GM18502 (cell line): ENCODE measurements around the gene HEPACAM2.

ENCODE experiments used
- ATAC-seq: cut with Tn5 transposase; IDR thresholded peaks from one replicate; pipeline ENCODE4 v1.9.1; 2021; ENCODE audit warnings: mild to moderate bottlenecking; ENCODE audit not compliant: unreplicated experiment, poor library complexity

The HEPACAM2 gene

DNA sequence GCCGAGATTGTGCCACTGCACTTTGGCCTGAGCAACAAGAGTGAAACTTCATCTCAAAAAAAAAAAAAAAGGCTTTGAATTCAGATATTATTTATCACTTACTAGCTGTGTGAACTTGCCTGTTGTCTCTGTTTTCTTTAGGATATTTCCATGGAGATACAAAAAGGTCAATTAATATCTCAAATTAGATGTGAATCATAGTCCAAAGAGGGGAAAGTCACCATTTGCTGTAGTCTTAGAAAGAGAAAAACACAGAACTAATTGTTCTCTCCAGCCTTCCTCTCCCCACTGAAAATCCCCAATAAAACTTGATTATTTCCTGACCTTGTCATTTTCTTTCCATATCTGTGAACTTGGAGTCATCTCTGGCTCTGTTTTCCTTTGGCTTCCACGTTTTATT is 21.2 kb downstream of the HEPACAM2 start:
- ATAC-seq: no peak

DNA sequence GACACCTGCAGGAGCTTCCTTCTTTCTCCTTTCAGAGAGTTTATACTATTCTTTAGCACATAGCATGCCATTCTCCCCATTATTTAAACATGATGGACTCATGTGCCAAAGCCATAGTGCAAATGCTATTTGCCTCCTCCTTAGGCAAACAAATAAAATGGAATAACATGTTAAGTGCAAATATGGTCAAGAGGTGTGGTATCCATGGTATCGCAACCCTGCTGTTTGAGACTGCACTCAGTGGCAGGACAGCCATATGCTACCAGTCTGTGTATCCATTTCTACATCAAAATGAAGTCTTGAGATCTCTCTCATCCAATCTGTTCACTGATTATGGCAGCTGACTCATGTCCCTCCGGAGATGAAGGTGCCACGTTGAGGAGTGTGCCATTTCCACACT is 22.8 kb downstream of the HEPACAM2 start:
- ATAC-seq: no peak

DNA sequence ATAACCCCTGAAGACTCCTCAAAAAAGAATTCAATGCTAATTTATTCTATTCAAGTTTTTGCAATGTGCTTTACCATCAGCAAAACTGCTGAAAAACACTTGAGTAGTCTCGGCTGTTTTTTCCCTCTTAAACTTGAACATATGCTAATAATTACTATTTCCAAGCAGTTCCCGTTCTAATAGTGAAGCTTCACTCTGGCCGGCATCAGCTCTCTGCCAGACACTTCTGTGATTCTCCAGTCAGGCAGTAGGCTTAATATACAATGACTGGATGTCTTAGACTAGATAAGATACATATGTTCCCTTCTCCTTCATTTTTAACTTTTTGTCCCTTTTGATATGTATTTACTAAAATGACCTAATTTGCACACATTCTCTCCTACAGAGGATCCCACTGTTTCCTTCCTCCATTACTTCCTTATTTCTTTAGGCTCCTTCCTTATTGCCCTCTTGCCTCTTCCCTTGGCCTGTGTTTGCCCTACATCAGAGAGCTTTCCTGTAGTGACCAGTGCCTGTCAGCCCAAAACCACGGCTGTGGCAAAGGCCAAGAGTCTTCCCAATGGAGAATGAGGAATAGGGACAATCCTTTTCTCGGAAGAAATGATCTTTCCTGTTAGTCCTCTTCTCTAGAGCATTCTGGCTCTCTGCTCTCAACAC is 23.5 kb downstream of the HEPACAM2 start:
- no peak for ATAC-seq

DNA sequence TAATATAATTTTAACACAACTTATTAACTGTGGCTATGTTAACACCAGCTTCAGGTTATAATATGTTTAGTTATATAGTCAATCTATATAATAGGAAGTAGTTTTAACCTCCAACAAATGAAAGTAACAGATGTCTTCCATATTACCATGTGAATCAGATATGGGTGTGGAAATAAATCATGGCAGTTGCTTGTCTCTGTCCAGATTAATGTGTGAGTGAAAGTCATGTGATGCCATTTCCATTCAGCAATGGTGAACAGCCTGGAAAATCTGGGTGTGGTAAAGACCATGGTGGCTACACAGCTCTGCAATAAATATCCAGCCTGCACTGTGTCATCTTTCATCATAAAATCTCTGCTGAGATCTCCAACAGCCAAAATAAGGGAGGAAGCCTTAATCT is 27.8 kb downstream of the HEPACAM2 start:
- ATAC-seq: no peak

DNA sequence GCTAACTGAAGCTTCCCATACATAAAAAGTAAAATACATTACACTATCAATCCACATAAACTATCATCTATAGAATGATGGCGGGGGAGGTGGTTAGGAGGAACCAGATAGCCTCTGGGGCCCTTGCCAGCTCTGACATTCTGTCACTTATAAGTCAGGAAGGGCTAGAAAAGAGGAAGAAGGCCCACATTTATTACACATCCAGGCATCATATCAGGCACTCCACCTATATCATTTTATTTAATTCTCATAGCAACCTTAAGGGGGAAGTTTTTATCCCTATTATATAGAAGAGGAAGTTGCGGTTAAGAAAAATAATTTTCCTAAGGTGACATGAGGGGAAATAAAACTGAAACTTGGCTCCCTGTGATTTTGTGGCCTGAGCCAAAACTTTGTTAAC is 29.9 kb downstream of the HEPACAM2 start:
- no peak for ATAC-seq

DNA sequence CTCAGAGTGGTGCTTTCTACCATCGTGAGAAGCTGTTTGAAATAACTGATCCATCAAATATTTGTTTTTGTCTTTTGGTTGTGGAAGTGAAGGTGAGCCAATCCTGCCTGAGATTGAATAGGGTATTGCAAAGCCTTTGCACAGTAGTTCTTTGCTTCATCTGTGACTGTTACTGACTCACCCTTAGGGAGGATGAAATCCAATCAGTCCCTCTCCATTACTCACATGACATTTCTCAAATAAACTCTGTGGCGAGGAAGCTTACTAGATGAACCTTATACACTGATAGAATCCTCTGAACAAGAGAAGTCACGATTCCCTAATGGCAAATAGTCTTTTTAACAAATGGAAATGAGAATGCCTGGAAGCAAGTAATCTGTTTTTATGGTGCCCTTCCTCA is 31.9 kb downstream of the HEPACAM2 start:
- no peak for ATAC-seq

DNA sequence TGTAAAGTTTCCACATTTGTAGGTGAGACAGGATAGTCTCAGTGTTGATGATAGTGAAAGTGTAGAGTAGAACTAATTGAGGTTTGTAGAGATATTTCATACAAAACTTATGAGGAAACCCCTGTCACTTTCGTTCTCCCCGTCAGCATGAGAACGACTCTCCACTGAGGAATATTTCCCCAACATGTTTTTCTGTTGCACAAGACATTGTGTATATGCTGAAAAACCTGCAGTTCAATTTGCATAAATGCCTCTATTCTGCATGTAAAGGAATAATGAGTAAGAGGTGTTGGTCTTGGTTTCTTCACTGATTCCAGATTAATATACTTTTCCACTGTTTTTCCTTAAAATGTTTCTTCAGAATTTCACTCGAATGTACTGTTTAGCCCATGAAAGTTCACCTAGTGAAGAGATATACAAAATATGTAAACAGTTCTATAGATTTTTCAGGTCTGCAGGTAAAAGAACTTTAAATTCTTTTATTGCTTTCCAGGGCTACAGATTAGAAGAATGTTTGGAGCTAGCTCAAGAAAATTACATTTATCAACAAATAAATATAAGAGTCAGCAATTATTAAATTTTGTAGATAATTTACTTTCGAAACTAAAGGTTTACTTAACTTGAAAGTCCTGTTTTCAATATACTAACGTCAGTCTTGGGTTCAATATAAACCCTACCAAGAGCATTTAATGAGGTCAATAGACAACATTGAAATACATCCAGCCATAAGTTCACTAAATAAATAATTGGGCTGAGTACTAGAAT is 37.2 kb downstream of the HEPACAM2 start:
- ATAC-seq: no peak

DNA sequence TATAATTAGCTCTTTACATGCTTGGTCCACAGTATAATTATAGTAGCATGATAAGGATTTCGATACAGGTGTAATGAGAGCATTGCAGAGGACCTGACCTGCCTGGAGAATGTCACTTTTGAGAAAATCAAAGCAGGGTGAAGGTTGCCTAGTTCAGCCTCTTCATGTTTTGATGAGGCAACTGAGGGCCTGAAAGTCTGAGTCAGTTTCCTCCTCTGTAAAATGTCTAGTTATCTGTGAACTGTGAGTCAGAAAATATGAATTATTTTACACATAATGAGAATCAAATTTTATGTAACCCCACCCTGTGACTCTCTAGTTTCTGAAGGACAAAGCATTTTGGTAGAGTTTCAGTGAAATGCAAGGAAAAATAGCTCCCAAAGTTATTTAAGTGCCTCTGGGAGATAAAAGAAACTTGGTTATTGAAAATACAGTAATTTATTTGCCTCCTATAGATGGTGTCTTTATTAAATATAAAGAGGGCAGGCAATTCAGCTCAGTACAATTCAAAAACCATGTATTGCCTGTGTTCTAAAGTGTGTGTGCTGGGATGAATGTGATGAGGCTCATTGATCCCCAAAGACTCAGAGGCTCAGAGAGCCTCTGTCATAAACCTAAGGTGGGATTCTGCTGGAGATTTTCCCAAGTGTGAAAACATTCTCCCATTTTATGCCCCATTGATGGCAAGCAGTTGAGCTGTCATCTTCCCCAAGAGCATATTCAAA is 40.8 kb downstream of the HEPACAM2 start:
- no peak for ATAC-seq

DNA sequence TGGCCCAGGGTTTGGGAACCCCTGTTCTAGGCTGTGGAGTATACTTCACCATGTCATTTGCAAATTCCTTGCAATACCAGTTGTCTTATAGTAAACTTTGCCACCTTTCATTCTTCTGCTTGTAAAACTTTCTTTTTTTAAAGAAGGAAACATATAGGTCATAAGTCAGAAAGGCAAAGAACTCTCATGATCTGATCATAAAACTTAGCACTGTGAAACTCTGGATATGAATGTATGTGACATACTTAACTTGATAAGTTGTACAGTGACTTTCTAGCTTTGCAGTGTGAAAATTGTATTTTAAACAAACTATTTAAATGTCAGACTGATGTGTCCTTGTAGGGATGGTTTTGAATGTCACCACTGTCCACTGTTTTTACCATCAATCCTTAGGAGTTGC is 47.1 kb downstream of the HEPACAM2 start:
- no peak for ATAC-seq

DNA sequence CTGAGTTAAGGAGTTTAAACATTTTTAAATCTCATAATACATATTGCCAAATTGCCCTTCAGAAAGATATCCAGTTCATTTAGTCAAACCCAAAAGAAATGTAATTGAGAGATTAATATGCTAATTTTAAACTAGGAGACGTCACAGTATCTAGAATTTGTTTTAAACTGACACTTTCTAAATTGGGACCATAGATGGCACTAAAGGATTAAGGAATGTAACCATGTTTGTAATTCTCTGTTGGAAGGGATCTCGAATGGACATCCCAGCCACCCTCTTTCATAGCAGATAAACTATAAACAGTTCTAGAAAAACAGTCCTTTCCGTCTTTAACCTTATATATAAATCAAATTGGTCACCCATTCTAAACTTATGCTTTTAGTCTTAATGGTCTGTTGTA is 48.1 kb downstream of the HEPACAM2 start:
- no peak for ATAC-seq

DNA sequence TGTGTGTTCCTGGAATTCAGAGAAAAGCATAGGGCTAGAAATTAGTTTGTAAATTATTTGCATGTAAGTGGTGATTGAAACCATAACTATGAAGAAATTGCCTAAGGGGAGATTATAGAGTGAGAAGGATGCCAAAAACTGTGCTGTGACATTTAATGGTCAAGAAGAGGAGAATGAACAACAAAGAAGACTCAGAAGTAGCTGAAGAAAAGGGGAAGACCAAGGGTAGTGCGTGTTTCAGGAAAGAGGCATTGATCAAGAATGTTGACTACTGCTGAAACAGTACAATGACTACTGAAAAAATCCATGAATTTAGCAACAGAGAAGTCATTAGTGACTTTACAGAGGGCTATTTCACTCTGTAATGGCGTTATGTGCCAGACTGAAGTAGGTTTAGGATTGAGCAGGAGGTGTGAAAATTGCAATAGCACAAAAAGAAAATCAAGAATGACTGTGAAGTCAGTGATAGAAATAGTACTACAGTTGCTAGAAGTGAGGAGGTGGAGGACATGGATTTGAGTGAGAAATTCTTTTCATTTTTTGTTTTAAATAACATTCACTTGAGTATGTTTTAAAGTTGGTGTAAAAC is 49.2 kb downstream of the HEPACAM2 start:
- ATAC-seq: no peak

DNA sequence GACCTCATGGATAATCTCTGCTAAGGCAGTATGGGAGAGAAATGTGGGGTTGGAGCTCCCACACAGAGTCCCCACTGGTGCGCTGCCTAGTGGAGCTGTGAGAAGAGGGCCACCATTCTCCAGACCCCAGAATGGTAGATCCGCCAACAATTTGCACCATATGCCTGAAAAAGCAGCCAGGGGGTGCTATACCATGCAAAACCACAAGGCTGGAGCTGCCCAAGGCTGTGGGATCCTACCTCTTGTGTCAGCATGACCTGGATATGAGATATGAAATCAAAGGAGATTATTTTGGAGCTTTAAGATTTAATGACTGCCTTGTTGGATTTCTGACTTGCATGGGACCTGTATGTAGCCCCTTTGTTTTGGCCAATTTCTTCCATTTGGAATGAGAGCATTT is 51.0 kb downstream of the HEPACAM2 start:
- ATAC-seq: no peak

DNA sequence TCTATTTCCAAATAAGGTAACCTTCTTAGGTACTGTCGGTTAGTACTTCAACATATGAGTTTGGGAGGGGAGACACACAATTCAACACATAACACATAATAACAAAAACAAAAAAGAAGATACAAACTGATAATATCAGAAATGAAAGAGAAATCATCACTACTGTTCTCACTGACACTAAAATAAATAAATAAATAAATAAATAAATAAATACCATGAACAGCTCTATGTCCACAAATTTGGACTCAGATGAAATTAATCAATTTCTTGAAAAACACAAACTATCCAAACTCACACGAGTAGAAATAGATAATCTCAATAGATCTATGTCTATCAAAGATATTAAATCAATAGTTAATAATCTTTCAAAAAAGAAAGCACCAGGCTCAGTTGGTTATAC is 53.6 kb downstream of the HEPACAM2 start:
- ATAC-seq: no peak

DNA sequence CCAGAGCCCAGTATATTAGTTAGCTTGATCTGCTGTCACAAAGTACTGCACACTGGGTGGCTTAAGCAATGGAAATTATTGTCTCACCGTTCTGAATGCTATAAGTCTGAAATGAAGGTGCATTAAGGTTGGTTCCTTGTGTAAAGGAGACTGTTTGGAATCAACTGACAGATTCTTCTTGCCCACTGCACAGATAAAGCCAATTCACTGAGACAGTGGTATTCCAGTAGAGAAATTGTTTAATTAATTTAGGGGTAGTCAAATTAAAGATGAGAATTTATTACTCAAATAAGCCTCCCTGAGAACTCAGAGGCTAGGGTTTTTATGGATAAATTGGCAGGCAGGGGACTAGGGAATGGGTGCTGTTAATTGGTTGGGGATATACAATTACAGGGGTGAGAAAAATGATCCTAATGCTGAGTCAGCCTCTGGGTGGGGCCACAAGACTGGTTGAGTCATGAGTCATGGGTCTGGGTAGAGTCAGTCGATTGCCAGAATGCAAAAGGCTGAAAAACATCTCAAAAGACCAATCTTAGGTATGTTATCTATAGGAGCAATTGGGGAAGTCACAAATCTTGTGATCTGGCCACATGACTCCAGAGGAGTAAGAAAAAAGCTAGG is 54.6 kb downstream of the HEPACAM2 start:
- no peak for ATAC-seq

DNA sequence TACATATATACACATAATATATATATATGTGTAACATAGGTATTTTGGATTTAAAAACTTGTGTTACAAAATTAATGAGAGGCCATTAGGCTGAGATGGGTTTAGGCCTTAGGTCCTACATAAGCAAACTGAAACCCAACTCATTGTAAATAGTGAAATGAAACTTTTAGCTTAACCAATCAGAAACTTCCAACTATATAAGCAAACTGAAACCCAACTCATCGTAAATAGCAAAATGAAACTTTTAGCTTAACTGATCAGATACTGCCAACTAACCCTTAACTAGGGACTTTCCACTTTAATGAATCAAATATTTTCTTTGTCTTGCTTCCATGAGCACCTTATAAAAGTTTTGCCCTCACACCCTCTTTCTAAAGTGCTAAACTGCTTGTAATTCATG is 60.8 kb downstream of the HEPACAM2 start:
- ATAC-seq: peak; percentile 99

DNA sequence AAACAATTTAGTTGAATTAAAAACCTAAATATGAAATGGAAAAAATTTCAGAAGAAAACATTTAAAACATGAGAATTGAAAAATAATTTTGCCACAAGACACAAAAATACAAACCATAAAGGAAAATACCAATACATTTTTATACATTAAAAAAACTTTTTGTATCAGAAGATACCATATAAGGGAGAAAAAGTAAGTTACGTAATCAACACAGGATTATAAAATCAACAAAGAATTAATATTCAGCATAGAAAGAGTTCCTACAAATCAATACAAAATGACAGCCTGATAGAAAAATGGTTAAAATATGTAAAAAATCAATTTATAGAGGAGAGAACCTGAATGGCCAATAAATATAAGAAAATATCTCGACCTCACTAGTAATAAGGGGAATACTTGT is 61.5 kb downstream of the HEPACAM2 start:
- no peak for ATAC-seq

DNA sequence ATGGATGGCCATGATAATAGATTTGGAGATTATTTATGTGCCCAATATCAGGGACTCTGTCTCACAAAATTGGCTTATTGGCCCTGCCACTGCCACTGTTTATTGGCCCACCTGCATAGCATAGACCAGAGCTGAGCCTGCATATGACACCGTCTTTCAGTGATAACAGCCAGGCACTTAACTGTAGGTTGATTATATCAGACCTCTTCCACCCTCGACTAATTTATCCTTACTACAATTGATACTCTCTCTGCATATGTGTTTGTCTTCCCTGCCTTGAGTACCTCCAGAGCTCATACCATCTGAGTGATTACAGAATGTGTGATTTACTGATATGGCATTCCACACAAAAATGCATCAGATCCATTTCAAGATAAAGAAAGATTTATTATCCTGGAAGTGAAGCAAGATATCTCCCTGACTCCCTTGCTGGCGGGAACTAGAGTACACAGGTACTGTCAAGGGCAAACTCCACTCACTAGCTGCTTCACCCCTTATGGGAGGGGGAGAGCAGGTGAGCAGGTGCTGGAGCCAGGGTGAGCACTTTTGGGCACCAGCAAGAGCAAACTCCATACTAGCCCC is 65.0 kb downstream of the HEPACAM2 start:
- ATAC-seq: no peak

DNA sequence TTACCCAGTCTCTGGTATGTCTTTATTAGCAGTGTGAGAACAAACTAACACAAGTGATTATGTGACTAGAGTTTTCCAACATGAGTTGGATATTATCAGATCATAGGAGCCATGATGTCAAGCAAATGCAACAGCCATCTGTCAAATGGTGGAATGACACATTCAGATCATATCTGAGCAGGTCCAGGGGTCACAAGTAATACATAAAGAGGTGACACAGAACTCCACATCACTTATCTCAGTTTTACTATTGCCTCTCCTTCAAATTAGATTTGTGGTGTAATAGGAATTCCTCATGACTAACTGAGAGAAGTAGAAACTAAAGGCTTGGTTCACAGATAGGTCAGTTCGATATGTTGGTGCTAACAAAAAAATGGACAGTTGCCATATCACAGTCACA is 65.9 kb downstream of the HEPACAM2 start:
- ATAC-seq: no peak

DNA sequence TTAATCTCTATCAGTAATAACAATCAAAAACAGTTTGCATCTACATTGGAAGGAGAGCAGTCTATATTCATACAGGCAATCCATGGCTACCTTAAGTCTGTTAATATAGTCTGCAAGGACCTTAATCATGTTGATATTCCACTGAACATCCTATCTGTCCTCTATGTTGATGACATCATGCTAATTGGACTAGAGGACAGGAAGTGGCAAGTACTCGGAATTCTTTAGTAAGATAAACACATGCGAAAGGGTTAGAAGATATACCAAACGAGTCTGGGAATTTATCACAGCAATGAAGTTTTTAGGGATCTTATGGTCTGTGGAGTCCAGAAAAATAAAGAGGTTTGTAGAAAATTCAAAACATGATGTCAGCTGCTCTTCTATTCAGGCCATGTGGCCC is 66.8 kb downstream of the HEPACAM2 start:
- ATAC-seq: no peak

DNA sequence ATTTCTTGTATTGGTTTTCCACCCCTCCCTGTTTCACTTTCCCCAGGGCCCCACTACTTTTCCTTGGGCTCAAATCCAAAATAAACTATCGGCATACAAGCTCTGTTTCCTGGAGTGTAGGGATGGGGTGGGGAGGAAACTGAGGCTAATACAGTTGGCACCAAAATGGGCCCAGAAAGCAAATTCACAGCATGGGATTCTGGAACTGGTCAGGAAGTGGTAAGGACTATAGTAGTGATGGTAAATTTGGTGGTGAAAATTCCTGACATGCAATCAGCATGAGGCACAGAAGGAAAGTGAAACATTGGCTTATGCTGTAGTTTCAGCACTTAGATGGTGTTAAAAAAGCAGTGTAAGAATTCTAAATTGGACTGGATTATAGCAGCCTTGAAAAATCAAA is 69.4 kb downstream of the HEPACAM2 start:
- no peak for ATAC-seq
